ENCODE results near the gene PTPRU.

GRCh38 chr1:29281571-29281970 is 45.2 kb downstream of the PTPRU start:
- TF ChIP-seq, protein P1, sequence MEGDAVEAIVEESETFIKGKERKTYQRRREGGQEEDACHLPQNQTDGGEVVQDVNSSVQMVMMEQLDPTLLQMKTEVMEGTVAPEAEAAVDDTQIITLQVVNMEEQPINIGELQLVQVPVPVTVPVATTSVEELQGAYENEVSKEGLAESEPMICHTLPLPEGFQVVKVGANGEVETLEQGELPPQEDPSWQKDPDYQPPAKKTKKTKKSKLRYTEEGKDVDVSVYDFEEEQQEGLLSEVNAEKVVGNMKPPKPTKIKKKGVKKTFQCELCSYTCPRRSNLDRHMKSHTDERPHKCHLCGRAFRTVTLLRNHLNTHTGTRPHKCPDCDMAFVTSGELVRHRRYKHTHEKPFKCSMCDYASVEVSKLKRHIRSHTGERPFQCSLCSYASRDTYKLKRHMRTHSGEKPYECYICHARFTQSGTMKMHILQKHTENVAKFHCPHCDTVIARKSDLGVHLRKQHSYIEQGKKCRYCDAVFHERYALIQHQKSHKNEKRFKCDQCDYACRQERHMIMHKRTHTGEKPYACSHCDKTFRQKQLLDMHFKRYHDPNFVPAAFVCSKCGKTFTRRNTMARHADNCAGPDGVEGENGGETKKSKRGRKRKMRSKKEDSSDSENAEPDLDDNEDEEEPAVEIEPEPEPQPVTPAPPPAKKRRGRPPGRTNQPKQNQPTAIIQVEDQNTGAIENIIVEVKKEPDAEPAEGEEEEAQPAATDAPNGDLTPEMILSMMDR (IDR thresholded peaks at IDR 0.05 in 4 of 5, conservative IDR thresholded peaks at IDR 0.05 in 1 of 5): no peak
- TF ChIP-seq POLR2A (IDR thresholded peaks at IDR 0.05): no peak

Measured in gastrocnemius medialis (tissue), 4 donors.